ACC112 (cell line): ENCODE measurements around the gene MYLK3.
"Not testable (repeated sequence)": the region's sequence is repeated elsewhere in the genome, so short reads cannot be mapped to it uniquely, and the experiment has no call there.

Experiments
- H2AFZ ChIP-seq: fragments of 200-600 bp; sonication (generic); one replicate; pipeline ENCODE4 v1.6.0; 2017; ENCODE audit warnings: antibody characterized with exemption, low read length; ENCODE audit not compliant: unreplicated experiment
- H3K27ac ChIP-seq: fragments of 200-600 bp; sonication (generic); 2 replicates; pipeline ENCODE4 v1.5.1; 2014; ENCODE audit warnings: low read depth, mild to moderate bottlenecking, antibody characterized with exemption, low read length, moderate library complexity
- H3K27me3 ChIP-seq: fragments of 200-600 bp; sonication (generic); 2 replicates; pipeline ENCODE4 v1.6.1; 2014; ENCODE audit warnings: mild to moderate bottlenecking, antibody characterized with exemption, low read length, moderate library complexity, mixed read lengths; ENCODE audit not compliant: insufficient read depth
- H3K36me3 ChIP-seq: fragments of 200-600 bp; sonication (generic); 2 replicates; pipeline ENCODE4 v1.6.1; 2016; ENCODE audit warnings: mild to moderate bottlenecking, antibody characterized with exemption, low read length, moderate library complexity, mixed read lengths; ENCODE audit not compliant: insufficient read depth
- H3K4me1 ChIP-seq: fragments of 200-600 bp; sonication (generic); one replicate; pipeline ENCODE4 v1.6.1; 2016; ENCODE audit warnings: low read length, mixed read lengths; ENCODE audit not compliant: insufficient read depth, unreplicated experiment, control insufficient read depth
- H3K4me3 ChIP-seq: fragments of 200-600 bp; sonication (generic); 2 replicates; pipeline ENCODE4 v1.5.1; 2014; ENCODE audit warnings: mild to moderate bottlenecking, low read depth, low read length
- H3K79me2 ChIP-seq: fragments of 200-600 bp; sonication (generic); one replicate; pipeline ENCODE4 v1.6.0; 2016; ENCODE audit warnings: low read length; ENCODE audit not compliant: control insufficient read depth, unreplicated experiment, insufficient read depth

Gene MYLK3

GRCh38 chr16:46690281-46691178, 57.6 kb downstream of the MYLK3 start:
- H3K27me3 ChIP-seq: no peaks in the 10 kb centered on the region
- H3K36me3 ChIP-seq: peaks cover 23% of the 10 kb centered on the region
- peak overlapping the region; percentile 84 for H3K4me3 ChIP-seq
- peak overlapping the region; percentile 72 for H2AFZ ChIP-seq
- peak overlapping the region; percentile 88 for H3K27ac ChIP-seq
- H3K79me2 ChIP-seq: peaks cover 67% of the 10 kb centered on the region
- H3K4me1 ChIP-seq: peaks cover 33% of the 10 kb centered on the region

- H3K27me3 ChIP-seq: no peaks in the 10 kb centered on the region
- peaks cover 33% of the 10 kb centered on the region for H3K4me1 ChIP-seq
- H3K36me3 ChIP-seq: peaks cover 14% of the 10 kb centered on the region
- peak within 1 kb of the TSS; percentile 72 for H2AFZ ChIP-seq
- H3K4me3 ChIP-seq: peak within 1 kb of the TSS; percentile 84
- peak within 1 kb of the TSS; percentile 88 for H3K27ac ChIP-seq
- H3K79me2 ChIP-seq: peaks cover 76% of the 10 kb centered on the region
Measured at GRCh38 chr16:46689365-46690280, 58.5 kb downstream of the MYLK3 start, which contains the start of gene ORC6. ORC6 (plus strand) TSS chr16:46689659; CDS start chr16:46689706, 47 bp downstream.

GRCh38 chr16:46688654-46689364, 59.3 kb downstream of the MYLK3 start, which contains the start of gene VPS35:
VPS35 (minus strand) TSS chr16:46689178; CDS start chr16:46689133, 45 bp downstream.
- peak within 1 kb of the TSS; percentile 84 for H3K4me3 ChIP-seq
- peak within 1 kb of the TSS; percentile 88 for H3K27ac ChIP-seq
- peaks cover 84% of the 10 kb centered on the region for H3K79me2 ChIP-seq
- peak within 1 kb of the TSS; percentile 72 for H2AFZ ChIP-seq
- H3K36me3 ChIP-seq: peaks cover 12% of the 10 kb centered on the region
- H3K4me1 ChIP-seq: peaks cover 33% of the 10 kb centered on the region
- no peaks in the 10 kb centered on the region for H3K27me3 ChIP-seq

- peaks cover 9% of the 10 kb centered on the region for H3K36me3 ChIP-seq
- no peaks in the 10 kb centered on the region for H3K27me3 ChIP-seq
- H3K4me3 ChIP-seq: peak overlapping the region; percentile 84
- H3K79me2 ChIP-seq: peaks cover 87% of the 10 kb centered on the region
- peaks cover 33% of the 10 kb centered on the region for H3K4me1 ChIP-seq
- peak overlapping the region; percentile 29; the same call in 1 of the 2 replicates for H3K27ac ChIP-seq
- no peak overlapping the region for H2AFZ ChIP-seq
Measured at GRCh38 chr16:46688101-46688653, 60.0 kb downstream of the MYLK3 start.

- H2AFZ ChIP-seq: no peak overlapping the region
- peaks cover 88% of the 10 kb centered on the region for H3K79me2 ChIP-seq
- H3K27ac ChIP-seq: no peak overlapping the region
- H3K4me1 ChIP-seq: peaks cover 33% of the 10 kb centered on the region
- H3K27me3 ChIP-seq: no peaks in the 10 kb centered on the region
- H3K36me3 ChIP-seq: peaks cover 5% of the 10 kb centered on the region; the same call in 1 of the 2 replicates
- peak overlapping the region; percentile 84 for H3K4me3 ChIP-seq
Measured at GRCh38 chr16:46687486-46687885, 60.7 kb downstream of the MYLK3 start.

- no peak overlapping the region for H3K27ac ChIP-seq
- H3K4me3 ChIP-seq: peak overlapping the region; percentile 84
- no peak overlapping the region for H2AFZ ChIP-seq
- no peaks in the 10 kb centered on the region for H3K27me3 ChIP-seq
- peaks cover 87% of the 10 kb centered on the region for H3K79me2 ChIP-seq
- H3K4me1 ChIP-seq: peaks cover 29% of the 10 kb centered on the region
- 0 out of 2 replicates have a peak, but pooled peaks cover under 1% of the 10 kb centered on the region for H3K36me3 ChIP-seq
Measured at GRCh38 chr16:46686815-46687473, 61.2 kb downstream of the MYLK3 start.

- not testable (repeated sequence) for H3K36me3 ChIP-seq, H3K27ac ChIP-seq, H2AFZ ChIP-seq, H3K27me3 ChIP-seq, H3K4me3 ChIP-seq
- Histone ChIP-seq H3K4me1 (peaks cover 11% of the 10 kb centered on the region), H3K79me2 (peaks cover 52% of the 10 kb centered on the region)
Measured at GRCh38 chr16:46681867-46682266, 66.3 kb downstream of the MYLK3 start.

GRCh38 chr16:46677943-46678342, 70.2 kb downstream of the MYLK3 start:
- H3K36me3 ChIP-seq, H2AFZ ChIP-seq, H3K27ac ChIP-seq, H3K4me1 ChIP-seq, H3K4me3 ChIP-seq, H3K27me3 ChIP-seq: not testable (repeated sequence)
- peaks cover 13% of the 10 kb centered on the region for H3K79me2 ChIP-seq

GRCh38 chr16:46673320-46674013, 74.7 kb downstream of the MYLK3 start:
- Histone ChIP-seq H3K4me3 (no peak overlapping the region), H3K4me1 (no peaks in the 10 kb centered on the region), H3K27ac (no peak overlapping the region), H3K27me3 (no peaks in the 10 kb centered on the region), H2AFZ (no peak overlapping the region), H3K79me2 (no peaks in the 10 kb centered on the region), H3K36me3 (peaks cover 24% of the 10 kb centered on the region)
